Measurements from ENCODE around the gene ZNRF2.
"Not testable (repeated sequence)": the region's sequence is repeated elsewhere in the genome, so short reads cannot be mapped to it uniquely, and the experiment has no call there.

ZNRF2 gene

GRCh38 chr7:30263090-30263710 lies 21.2 kb upstream of the ZNRF2 start:
- DNase-seq (ENCODE audit: low read depth): no peak

DNA sequence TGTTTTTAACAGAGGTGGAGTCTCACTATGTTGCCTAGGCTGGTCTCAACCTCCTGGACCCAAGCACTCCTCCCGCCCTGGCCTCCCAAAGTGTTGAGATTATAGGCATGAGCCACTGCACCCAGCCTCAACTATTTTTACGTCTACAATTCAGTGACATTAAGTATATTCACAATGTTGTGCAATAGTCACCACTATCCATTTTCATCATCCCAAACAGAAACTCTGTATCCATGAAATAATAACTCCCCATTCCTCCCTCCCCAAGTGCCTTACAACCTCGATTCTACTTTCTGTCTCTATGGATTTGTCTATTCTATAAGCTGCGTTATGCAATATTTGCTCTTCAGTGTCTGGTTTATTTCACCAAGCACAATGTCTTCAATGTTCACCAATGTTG lies 20.3 kb upstream of the ZNRF2 start:
- no peak for DNase-seq (ENCODE audit: low read depth)

GRCh38 chr7:30265189-30265588 lies 19.2 kb upstream of the ZNRF2 start:
- not testable (repeated sequence) for DNase-seq (ENCODE audit: low read depth)

GRCh38 chr7:30266686-30267085 lies 17.7 kb upstream of the ZNRF2 start:
- DNase-seq (ENCODE audit: low read depth): no peak

GRCh38 chr7:30268586-30268985 lies 15.8 kb upstream of the ZNRF2 start:
- no peak for DNase-seq (ENCODE audit: low read depth)

DNA sequence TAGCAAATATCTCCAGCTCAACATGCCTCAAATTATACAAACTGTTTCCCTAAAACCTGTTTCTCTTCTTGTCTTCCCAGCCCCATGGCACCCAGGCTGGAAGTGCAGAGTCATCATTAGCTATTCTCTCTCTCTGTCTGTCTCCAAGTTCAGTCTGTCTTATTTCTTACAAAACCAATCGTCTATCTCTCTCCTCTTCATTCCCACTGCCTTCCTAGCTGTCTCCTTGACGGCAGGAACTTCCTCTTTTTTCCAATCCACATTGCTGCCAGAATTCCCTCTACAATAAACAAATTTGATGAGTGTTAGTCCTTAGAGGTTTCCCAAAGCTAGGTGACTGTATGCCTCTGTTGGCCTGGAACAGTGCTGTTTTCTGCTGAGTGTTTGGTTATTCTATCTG lies 14.9 kb upstream of the ZNRF2 start:
- DNase-seq (ENCODE audit: low read depth): no peak

GRCh38 chr7:30270921-30271320 lies 13.5 kb upstream of the ZNRF2 start:
- no peak for DNase-seq (ENCODE audit: low read depth)

DNA sequence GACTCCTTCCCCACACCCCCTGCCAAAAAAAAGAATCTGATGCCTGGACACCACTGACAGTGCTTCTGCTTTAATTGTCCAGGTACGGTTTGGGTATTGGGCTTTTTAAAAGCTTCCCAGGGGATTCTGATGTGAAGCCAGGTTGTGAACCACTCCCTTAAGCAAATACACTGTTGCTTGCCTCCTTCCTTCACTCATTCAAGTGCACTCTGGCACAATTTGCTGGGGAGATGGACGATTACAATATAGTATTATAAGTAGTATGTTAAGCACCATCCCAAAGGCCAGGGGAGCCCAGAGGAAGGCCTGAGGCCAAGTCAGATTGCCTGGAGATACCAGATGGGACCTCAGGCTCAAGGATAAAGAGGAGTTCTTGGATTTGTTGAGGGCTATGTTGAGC lies 12.3 kb upstream of the ZNRF2 start:
- no peak for DNase-seq (ENCODE audit: low read depth)

DNA sequence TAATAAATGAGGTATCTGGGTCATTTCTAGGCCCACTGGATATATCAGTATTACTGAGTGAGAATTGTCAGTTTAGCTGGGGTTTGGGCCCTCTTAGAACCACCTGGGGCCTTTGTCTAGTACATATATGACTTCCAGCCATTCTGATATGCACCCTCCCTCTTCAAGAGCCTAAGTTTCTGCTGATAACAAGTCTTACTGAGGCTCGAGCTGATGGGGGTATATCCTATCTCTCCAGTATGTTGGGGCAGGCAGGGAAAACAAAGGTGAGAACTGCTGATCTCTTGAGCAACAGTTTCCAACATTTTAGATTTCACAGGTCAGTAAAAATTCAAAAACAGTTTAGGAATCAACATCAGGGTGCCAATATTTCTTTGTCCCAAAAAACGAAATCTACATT lies 10.8 kb upstream of the ZNRF2 start:
- no peak for DNase-seq (ENCODE audit: low read depth)

DNA sequence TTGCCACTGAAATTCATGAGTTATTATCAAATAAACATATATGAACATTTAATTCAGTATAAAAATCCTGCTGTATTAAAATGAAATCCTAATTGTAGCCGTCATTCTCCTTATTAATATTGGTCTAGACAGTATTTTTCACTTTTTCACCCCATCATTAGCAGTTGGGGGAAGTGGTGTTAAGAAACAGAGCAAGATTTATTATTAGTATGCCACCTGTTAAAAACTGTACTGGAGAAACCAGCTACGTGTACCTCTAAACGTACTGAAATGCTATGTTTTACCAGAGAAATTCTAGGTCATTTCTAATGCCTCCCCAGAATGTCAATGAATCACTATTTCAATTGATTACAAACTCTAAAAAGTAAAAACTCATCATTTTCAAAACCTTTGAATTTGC lies 9.8 kb upstream of the ZNRF2 start:
- DNase-seq (ENCODE audit: low read depth): no peak

GRCh38 chr7:30276203-30276900 lies 8.0 kb upstream of the ZNRF2 start:
- no peak for DNase-seq (ENCODE audit: low read depth)

DNA sequence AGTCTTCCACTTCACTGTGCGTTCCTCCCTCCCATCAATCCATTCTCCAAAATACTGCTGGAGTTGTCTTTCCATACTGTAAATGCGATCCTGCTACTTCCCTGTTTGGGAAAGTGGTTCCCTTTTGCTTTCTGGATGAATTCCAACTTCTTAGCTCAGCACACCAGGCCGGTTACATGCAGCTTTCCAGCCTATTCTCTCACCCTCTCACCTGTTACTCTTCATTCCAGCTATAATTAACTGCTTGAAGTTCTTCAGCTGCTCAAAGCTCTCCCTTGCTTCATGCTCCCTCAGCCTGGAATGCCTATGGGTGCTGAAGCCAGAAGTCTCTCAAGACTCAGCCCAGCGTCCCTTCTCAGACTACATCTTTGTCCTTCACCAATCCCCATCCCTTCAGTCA lies 6.0 kb upstream of the ZNRF2 start:
- no peak for DNase-seq (ENCODE audit: low read depth)

- no peak for DNase-seq (ENCODE audit: low read depth)
These were observed 5.3 kb upstream of the ZNRF2 start for GRCh38 chr7:30278849-30279652.

GRCh38 chr7:30279653-30279904 lies 4.8 kb upstream of the ZNRF2 start:
- DNase-seq (ENCODE audit: low read depth): no peak

DNA sequence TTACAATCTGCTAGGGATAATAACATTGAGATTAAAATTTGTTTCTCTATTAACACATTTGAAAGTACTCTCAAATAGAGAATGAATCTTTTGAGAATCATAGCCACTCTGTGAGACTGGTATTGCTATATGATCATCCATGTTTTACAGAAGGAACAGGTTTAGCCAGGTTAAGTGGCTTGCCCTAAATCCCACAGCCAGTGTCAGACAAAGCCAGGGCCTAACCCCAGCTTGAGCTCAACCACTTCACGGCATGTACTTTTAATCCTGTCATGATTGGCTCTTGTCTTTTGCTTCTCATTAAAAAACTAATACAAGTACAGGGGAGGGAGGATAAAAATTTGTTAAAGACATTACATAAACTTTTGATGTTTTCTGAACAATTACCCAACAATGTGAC lies 3.8 kb upstream of the ZNRF2 start:
- DNase-seq (ENCODE audit: low read depth): no peak

- DNase-seq (ENCODE audit: low read depth): no peak
These were observed 3.1 kb upstream of the ZNRF2 start for GRCh38 chr7:30281263-30281662.

- DNase-seq (ENCODE audit: low read depth): no peak
These were observed 2.6 kb upstream of the ZNRF2 start for GRCh38 chr7:30281791-30282190.

DNA sequence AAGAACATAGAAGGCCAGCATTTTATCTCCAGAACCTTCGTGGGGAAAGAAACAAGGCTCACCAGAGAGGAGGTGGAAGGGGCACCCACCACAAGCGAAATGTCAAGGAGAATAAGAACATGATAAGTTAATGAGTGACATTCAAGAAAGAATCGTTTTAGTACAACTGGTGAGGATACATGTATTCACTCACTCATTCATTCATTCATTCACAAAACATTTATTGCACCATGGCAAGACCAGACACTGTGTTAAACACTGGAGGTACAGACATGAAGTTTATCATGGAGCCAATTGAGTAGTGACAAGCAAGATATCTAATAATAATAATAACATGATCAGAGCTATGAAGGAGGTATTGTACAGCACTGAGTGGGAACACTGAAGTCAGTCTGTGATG lies 1.7 kb upstream of the ZNRF2 start:
- no peak for DNase-seq (ENCODE audit: low read depth)

GRCh38 chr7:30285067-30285535 lies 704 bp downstream of the ZNRF2 start:
- DNase-seq (ENCODE audit: low read depth): no peak

DNA sequence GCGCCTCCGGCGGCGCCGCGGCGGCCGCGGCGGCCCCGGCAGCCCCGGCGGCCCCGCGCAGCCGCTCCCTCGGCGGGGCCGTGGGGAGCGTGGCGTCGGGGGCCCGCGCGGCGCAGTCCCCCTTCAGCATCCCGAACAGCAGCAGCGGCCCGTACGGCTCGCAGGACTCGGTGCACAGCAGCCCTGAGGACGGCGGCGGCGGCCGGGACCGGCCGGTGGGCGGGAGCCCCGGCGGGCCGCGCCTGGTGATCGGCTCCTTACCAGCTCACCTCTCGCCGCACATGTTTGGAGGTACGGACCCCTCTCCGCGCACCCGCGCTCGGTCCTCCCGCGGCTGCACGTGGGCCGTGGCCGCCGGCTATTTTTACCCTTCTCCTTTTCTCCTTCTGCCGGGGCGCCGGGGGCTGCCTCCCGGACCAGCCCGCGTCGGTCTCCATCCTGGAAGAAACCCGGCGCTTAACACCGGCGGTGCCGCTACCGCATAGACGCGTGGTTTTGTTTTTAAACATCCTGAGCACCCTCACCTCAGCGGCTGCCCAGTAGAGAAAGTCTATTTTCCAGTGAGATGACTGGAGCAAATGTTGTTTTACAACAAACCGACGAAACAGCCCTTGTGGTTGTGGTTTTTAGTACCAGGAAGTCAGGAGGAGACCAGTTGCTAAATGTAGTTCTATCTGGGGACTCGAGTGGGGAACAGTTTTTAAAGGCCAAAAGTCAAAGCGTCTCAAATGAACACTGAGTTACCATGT lies 1.3 kb downstream of the ZNRF2 start:
- no peak for DNase-seq (ENCODE audit: low read depth)

GRCh38 chr7:30286749-30287148 lies 2.4 kb downstream of the ZNRF2 start:
- DNase-seq (ENCODE audit: low read depth): no peak

DNA sequence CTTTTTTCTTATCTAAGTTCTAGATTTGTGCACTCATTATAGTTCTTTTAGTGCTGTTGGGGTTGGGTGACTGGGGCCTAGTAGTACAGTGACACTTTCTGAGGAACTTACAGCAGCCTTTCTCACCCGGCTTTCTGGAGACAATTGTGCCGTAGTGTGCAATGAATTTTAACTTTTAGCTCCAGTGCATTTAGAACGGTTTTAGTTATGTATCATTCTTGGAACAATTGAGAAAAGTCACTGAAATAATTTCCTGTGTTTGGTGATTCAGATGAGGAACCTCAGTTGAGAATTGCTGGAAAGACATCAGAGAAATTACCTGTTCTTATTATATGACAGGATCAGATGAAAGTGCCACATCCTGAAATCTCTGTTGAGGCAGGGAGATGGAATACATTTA lies 3.2 kb downstream of the ZNRF2 start:
- DNase-seq (ENCODE audit: low read depth): not testable (repeated sequence)

- DNase-seq (ENCODE audit: low read depth): not testable (repeated sequence)
These were observed 5.2 kb downstream of the ZNRF2 start for GRCh38 chr7:30289634-30290033.
